Activated gamma-delta T cell treated with anti-CD3 and anti-CD28 coated beads, Interleukin-2, amount 50 U/mL, for 16 hours (primary cell): ENCODE results near the gene KSR1.
"Not testable (repeated sequence)": the region's sequence is repeated elsewhere in the genome, so short reads cannot be mapped to it uniquely, and the experiment has no call there.

Source experiments
- DNase-seq: peaks from one replicate; pipeline ENCODE4 v3.0.0-alpha.2; 2020; ENCODE audit warnings: low read depth

KSR1 gene

DNA sequence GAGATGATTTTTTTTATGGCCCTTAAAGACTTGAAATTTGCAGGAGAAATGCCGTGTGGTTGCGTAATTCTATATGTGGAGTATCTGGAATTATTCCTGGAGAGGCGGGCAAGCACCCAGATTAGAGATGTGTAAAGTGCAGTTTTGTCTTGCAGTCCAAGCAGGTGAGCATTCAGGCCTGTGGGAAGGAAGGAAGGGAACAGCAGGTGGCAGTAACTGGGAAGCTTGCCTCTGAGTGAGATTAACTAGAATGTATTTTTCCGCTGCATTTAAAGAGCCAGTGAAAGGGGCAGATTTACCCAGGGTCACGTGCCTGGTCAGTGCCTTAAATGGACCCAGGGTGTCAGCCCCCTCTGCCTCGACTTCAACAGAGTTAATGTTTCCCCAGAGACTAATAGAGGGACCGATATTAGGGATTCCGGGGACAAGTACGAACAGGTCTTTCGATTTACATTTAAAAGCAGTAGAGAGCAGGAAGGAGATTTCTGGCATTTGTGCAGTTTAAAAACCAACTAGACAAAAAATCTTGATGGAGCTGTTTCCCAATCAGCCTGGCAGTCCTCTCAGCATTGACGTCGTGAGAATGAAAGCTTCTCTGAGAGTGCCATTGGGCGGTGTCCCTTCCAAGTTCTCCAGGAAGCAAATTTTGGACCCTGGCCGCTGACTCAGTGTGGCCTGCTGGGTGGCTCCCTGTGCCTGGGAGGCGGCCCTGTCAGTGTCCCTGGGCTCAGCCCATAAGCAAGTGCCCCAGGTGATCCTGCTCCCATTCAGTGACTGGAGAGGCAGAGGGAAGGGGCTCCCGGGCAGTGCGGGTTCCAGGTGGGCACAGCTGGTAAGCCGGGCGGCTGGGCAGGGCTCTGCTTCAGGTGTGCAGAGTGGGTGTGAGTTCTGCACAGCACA, 38.2 kb downstream of the KSR1 start:
- DNase-seq: no peak

DNA sequence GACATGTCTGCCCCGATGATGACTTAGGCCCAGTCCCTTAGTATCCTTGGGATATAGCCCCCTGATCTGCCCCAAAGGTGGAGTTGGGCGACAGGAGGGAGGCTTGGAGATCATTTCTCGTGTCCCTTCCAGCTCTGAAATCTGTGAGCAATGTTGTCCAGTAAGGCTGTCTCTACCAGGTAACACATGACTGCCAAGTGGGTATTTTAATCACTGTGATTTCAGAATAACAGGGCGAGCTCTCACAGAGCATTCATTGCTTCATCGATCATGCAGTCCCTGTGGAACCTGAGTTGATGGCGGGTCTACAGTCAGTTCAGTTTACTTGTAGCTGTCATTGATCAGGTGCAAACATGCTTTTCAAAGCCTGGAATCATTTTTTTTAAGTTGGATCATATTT, 39.2 kb downstream of the KSR1 start:
- no peak for DNase-seq

DNA sequence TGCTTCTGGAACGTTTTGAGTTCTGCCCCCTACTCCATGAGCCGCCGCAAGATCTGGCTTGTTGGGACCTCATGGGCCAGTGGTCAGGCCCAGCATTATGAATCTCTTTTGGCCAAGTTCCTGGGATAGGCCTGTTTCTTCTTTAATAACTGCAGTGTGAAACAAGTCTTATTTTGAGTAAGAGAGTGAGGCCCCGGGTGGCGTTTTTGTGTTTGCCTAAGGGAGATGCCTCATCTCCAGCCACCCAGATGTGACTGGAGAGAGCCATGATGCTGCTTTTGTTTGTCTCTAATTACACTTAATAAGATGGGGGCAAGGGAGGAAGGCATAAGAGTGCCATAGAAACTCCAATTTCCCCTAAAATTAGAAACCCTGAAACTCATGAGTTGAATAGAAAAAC, 39.8 kb downstream of the KSR1 start:
- no peak for DNase-seq

DNA sequence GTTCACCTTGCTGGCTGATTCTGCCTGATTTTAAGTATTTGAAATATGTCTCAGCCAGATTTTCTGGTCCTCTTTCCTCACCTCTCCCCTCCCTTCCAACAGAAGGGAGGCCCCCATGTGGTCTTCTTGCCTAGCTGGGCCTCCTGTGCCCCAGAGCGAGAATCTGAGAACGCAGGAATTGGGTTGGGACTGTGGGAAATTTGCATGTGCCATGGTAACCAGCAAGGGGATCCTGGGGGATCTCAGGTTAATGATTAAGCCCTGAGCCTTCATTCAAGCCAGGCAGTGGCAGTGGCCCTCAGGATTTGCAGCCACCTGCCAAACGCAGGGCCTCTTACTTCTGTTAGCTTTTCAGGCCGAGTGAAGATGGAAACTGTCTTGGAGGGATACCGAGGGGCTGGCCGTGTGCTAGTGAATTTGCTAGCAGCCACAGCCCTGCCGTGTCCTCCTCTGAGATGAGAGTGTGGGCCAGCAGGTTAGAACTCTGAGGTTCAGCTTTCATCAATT, 40.2 kb downstream of the KSR1 start:
- DNase-seq: no peak

DNA sequence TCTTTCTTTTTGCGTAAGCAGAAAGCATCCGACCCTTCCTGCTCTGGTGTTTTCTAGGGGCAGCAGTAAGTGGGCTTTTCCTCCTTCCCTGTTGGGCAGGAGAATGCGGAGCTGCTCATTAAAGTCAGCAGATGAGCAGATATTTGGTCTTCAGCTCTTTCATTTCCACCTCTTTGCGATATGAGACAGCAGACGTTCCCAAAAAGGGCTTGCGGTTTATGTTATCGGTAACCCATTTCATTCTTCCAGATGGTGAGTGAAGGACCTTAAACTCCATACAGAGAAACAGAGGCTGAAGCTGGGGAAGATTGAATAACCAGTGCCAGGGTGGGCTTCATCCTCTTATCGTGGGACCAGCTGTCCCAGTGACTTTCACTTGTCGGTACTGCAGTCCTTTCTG, 40.7 kb downstream of the KSR1 start:
- DNase-seq: no peak

DNA sequence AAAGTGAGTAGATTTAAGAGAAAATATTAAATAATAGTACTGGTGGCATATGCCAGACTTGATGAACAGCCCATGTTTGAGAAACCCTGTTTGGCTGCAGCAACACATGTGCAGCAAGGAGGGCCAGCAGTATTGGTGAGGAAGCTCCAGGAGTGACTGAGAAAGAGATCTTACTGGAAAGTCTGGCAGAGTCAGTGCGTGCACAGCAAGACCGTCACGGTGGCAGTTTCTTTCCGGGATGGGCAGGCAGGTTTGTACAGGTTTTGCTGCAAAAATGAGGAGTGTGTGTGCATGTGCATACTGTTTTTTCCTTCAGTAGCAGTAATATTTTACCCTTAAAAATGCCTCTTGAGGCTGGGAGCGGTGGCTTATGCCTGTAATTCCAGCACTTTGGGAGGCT, 41.4 kb downstream of the KSR1 start:
- no peak for DNase-seq

DNA sequence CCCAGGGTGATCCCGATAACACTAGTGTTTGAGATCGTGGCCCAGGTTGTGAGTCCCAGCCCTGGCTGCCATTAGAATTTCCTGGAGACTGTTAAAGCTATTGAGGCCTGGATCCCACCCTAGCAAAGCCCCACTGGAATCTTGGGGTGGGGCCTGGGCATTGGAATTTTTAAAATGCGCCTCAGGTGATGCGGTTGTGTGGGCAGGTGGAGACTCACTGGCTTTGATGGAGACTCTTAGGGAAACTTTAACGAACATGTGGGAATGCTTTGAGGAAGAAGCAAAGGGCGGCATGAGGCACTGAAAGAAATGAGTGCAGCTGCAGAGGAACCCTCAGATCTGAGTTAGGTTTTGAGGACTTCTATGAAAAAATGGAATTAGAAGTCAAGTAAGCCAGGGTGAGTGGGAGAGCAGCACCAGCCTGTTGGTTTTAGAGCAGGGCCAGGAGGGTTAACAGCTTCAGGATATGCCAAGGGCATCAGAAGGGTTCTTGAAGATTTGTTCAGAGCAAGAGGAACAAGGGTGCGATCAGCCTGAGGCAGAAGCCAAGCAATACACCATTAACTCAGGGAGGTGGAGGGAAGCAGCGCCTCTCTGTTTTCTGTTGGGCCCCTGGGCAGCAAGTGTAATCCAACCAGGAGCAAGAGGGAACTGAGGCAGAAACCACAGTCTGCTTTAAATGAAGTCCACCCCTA, 42.5 kb downstream of the KSR1 start:
- no peak for DNase-seq

DNA sequence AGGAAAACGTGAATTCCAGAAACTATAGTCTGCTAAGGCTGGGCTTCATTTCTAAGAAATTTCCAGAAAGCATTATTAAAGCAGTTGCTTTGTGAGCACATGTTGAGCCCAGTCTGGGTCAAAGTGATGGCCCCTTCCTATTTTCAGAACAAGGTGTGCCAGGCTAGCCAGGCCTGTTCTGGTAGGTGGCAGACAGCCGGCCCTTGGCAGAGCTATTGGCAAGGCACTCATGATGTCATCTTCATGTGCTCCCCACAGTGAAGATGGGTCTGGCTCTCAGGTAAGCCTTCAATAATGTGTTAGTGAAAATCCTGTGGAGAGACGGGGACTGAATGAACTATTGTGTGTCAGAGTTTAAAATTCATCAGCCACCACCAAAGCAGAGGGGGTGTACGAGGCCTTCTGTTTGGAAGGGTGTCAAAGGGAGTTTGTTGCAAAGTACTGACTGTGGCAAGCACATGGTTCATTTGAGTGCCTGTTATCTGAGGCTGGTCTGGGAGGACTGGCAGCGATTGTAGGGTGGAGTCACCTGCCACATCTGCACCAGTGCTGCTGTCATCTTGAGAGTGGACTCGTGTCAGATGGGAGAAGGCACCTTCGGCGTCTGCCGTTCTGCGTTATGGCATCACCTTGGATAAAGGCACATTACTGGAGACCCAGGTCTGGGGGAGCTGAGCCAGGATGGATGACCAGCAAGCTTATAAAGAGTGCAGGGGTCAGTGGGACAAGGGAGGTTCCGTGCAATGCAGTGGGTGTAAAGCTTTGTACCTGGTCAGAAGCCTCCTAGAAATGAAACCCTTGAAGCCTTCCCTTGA, 43.4 kb downstream of the KSR1 start:
- no peak for DNase-seq

DNA sequence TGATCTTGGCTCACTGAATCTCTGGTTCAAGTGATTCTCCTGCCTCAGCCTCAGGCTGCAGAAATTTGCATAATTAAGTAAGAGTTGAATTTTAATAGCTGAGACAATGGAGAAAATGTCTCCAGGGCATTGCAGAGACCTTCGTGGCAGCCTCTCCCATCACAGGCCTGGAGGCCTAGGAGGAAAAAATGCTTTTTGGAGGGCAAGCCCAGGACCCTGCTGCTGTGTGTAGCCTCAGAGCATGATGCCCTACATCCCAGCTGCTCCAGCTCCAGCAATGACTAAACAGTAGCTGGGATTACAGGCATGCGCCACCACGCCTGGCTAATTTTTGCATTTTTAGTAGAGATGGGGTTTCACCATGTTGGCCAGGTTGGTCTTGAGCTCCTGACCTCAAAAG, 45.1 kb downstream of the KSR1 start:
- DNase-seq: not testable (repeated sequence)

DNA sequence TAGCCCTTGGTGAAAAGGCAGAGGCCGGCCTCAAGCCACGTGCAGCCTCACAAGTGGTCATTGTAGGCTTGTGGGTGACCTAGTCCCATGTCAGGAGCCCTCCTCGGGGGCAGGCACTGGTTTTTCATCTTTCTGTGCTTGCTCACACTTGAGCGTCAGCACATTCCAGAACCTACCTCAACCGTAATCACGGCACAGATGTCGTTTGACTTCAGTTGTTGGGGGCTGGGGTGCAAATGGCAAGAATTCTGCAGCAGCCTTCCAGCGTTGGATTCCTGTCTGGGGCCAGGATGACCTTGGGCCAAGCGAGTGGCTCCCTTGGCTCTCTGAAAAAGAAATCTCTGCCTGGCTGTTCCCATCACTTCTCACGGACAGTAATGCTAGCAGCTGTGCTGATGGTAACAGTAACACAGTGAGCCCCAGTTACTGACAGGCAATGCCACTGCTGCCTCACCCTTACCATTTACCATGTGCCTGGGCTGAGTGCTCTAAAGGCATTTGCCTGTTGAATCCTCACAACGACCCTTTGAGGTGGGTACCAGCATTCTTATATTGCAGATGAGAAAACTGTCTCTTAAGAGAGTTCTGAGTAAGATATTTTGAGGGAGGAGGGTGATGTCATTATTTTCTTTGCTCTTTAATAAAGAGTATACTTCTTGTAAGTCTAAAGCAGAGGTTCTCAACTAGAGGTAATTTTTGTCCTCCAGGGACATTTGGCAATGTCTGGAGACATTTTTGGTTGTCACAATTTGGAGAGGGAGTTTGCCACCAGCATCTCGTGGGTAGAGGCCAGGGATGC, 46.5 kb downstream of the KSR1 start:
- no peak for DNase-seq

DNA sequence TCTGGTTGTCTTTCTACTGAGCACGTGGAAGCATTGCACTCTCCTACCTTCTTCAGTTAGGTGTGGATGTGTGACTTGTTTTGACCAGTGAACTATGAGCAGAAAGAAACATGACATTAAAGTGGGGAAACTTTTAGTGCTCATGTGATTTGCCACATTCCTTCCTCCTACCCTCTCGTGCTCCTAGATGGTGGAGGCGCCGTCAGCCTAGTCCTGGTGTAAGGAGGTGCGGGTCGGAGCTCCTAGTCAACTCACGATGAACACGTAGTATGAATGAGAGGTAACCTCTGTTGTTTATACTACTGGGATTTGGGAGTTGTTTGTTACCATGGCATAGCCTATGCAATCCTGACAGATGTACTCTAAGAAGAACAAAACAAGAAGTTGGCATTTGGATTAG, 47.4 kb downstream of the KSR1 start:
- DNase-seq: no peak

DNA sequence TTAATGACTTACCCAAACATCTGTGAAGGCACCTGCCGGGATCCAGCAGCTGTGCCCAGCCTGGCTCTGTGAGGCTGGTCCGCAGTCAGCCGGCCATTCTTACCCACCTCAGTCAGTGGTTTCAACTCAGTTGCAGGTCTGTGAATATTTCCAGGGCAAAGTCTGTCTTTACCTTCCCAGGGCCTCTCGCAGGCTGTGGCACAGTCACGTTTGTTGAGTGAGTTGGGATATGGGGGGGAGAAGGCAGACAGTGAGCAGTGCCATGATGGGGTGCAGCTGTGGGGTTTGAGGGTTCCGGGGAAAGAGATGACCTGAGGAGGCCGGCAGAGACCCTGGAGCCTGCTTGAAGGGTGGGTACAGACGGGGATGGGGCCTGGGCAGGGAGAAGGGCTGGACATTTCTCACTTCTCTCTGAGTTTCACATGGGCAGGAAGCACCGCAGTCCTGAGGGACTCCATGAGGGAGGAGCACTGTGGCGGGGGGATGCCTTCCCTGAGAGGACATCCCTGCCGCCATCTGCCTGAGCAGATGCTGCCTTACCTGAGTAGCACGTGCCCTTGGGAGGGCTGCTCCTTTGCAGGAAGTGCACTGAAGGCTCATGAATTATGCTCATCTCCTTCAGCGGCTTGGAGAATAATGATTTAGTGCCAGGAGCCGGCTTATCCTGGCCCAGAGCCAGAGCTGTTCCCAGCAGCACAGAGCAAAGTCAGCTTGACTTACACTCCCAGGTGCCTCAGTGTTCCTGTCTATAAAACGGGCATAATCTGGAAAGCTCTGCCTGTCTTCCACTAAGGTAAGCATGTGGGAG, 48.1 kb downstream of the KSR1 start:
- no peak for DNase-seq

DNA sequence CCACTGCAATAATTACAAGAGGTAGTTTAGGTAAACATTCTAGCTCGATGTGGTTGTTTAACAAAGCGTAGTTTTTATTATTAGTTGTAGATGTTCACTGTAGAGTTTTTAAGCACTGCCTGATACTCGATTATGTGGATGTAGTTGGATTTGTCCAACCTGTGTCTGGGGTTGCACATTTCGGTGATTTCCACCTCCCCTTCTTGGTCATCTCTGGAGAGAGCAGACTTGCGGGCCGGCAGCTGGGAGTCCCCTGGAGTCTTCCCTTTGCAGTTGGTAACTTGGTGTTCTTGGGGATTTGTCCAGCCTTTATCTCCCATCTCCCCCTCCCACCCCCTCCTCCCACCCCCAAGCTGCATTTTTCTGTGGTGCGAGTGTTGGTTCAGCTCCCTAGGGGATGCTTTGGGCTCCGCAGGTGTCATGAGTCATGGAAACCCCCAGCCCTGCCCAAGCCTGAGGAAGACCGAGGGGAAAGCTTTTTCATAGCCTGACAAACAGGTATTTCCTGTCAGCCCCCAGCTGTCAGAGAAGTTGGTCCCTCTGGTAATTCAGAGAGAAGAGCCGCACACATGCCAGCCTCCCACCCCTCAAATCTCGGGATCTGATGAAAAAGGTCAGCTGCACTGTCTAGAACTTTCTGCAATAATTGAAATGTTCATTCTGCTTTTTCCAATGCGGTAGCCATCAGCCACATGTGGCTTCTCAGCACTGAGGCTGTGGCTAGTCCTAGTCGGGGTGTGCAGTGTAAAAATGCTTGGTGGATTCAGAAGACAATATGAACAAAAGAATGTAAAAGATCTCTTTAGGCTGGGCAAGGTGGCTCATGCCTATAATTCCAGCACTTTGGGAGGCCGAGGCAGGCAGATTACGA, 50.3 kb downstream of the KSR1 start:
- DNase-seq: no peak

DNA sequence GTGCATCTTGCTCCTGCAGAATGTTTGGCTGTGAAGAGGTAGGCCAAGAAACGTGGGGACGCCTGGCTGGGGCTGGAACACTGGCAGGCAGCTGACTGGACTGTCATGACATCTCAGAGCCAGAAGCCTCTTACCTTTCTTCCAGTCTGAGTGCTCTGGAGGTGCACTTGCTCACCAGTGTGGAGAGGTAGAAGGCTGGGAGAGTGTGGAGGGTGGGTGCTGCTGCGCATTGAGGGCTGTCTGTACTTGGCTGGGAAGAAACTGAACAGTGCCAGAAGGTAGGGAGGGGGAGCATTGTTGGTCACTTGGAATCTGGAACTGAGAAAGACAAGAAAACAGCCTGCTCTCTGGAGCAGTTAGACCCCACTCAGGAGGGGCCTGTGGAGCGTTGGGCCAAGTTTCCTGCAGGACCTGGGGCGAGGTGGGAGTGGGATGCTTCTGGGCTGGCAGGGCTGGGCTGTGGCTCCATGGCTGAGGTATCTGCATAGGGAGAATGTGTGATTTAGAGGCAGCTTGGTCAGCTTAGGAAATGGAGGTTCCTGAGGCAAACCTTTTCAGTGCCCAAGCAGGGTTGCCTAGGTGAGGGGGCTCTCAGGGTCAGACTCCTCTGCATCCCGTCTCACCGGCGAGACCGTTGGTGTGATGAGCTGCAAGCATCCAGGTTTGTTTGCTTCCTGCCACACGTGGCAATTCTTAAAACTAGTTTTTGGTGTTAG, 55.1 kb downstream of the KSR1 start:
- no peak for DNase-seq

DNA sequence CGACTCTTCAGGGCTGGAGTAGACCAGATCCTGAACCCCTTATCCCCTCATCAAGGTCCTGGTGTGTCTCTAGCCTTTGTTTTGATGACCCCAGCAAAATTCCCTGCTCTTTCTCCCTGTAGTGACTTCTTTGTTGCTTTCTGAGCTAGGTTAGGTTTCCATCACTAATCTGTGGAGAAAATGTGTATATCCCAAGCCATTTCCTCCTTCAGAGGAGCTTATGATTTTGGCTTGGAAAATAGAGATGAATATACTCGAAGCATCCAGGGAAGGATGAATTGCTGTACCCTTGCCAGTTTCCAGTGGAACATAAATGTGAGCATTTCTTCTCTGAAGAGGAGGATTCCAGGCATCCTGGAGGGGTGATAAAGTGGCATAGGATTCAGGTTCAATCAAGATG, 55.8 kb downstream of the KSR1 start:
- DNase-seq: no peak

DNA sequence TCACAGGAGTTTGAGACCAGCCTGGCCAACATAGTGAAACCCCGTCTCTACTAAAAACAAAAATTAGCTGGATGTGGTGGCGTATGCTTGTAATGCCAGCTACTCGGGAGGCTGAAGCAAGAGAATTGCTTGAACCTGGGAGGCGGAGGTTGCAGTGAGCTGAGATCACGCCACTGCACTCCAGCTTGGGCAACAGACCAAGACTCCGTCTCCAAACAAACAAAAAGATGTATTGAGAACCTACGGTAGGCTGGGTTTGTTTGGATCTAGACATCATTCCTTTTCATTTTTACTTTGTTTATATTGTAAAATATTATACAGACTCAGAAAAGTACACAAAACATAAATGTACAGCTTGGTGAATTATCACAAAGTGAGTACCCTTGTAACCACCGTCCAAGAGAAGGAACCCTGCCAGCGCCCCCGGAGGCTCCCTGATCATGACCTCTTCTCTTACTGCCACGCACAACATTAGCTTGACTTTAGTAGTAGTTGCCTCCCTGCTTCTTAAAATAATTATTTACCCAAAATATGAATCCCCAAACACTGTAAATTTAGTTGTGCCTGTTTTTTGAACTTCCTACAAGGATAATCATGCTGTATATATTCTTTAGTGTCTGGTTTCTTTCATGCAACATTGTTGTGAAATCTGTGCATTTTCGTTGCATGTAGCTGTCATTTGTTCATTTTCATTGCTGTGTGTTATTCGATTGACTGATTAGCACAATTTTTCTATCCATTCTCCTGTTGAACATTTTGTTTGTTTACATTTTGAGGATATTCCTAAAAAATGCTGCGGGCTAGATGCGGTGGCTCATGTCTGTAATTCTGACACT, 56.5 kb downstream of the KSR1 start:
- DNase-seq: no peak

DNA sequence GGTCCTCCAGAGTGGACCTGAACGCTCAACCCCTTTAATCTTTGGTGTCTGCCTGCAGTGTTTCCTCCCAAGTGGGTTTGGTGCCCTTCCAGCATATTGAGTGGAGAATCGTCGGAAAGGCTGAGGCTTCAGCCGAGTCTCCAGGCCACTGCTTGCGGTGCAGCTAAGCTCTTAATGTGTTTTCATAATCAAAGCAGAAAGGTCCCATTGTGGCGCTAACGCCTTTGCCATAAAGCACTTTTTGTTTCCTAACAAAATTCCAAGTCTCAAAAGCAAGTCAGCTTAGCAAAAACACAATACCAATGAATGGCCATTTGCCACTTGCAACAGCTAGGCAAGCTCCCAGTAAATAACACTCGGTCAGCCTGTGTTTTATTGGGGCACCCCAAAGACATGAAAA, 57.6 kb downstream of the KSR1 start:
- no peak for DNase-seq
